SU-DHL-6 (cell line): ENCODE data around the gene PRAMEF33.
"Not testable (repeated sequence)": the region's sequence is repeated elsewhere in the genome, so short reads cannot be mapped to it uniquely, and the experiment has no call there.

Source experiments
- H2AFZ ChIP-seq: fragments of 200-600 bp; sonication (generic); 2 replicates; pipeline ENCODE4 v1.6.1; 2014; ENCODE audit warnings: low read depth, mild to moderate bottlenecking, moderate library complexity, mixed read lengths, antibody characterized with exemption, low read length; ENCODE audit not compliant: severe bottlenecking
- H3F3A ChIP-seq: fragments of 200-600 bp; shearing (Covaris generic); 2 replicates; pipeline ENCODE4 v1.6.0; 2016; ENCODE audit warnings: antibody characterized with exemption, mild to moderate bottlenecking; ENCODE audit not compliant: insufficient read depth
- H3K27ac ChIP-seq: fragments of 200-600 bp; sonication (generic); 2 replicates; pipeline ENCODE4 v1.5.1; 2016; ENCODE audit warnings: low read depth, mild to moderate bottlenecking, low read length, moderate library complexity, mixed read lengths
- H3K27me3 ChIP-seq: fragments of 200-600 bp; sonication (generic), shearing (Covaris generic); 2 replicates; pipeline ENCODE4 v1.6.0; 2014; ENCODE audit warnings: mild to moderate bottlenecking, low read length
- H3K36me3 ChIP-seq: fragments of 200-600 bp; sonication (generic); 2 replicates; pipeline ENCODE4 v1.6.1; 2014; ENCODE audit warnings: mild to moderate bottlenecking, low read length, mixed read lengths
- H3K4me2 ChIP-seq: fragments of 300-600, 200-600 bp; shearing (Covaris generic), sonication (generic); 2 replicates; pipeline ENCODE4 v1.6.0; 2014; ENCODE audit warnings: low read length, low read depth, mild to moderate bottlenecking; ENCODE audit not compliant: poor library complexity, severe bottlenecking
- H3K4me3 ChIP-seq: fragments of 200-600 bp; sonication (generic); 2 replicates; pipeline ENCODE4 v1.5.1; 2014; ENCODE audit warnings: antibody characterized with exemption, low read length, mild to moderate bottlenecking, mixed read lengths; ENCODE audit not compliant: insufficient read depth, poor library complexity, severe bottlenecking
- H3K79me2 ChIP-seq: fragments of 200-600 bp; sonication (generic); 2 replicates; pipeline ENCODE4 v1.6.1; 2014; ENCODE audit warnings: mild to moderate bottlenecking, low read length, moderate library complexity; ENCODE audit not compliant: insufficient read depth
- H3K9ac ChIP-seq: fragments of 200-600 bp; sonication (generic); 2 replicates; pipeline ENCODE4 v1.7.0; 2014; ENCODE audit warnings: mild to moderate bottlenecking, low read length
- H3K9me2 ChIP-seq: fragments of 200-600 bp; sonication (generic); replicated peaks from 2 replicates; pipeline ENCODE4 v1.6.1; 2014; ENCODE audit warnings: low read length; ENCODE audit not compliant: insufficient read depth
- H3K9me3 ChIP-seq: fragments of 200-600 bp; sonication (generic); 2 replicates; pipeline ENCODE4 v1.6.1; 2014; ENCODE audit warnings: low read length, mixed read lengths; ENCODE audit not compliant: insufficient read depth
- H4K20me1 ChIP-seq: fragments of 200-600 bp; sonication (generic); 2 replicates; pipeline ENCODE4 v1.6.1; 2014; ENCODE audit warnings: low read depth, mild to moderate bottlenecking, antibody characterized with exemption, low read length, moderate library complexity, mixed read lengths

PRAMEF33 gene

GRCh38 chr1:13303239-13303638 is at the start of gene PRAMEF33:
TSS of gene PRAMEF33 (plus strand) at chr1:13303539. CDS start at chr1:13305955, 2,416 bp downstream.
- not testable (repeated sequence) for H3K4me3 ChIP-seq, H4K20me1 ChIP-seq, H3K4me2 ChIP-seq, H2AFZ ChIP-seq, H3K79me2 ChIP-seq, H3K9me3 ChIP-seq, H3K9ac ChIP-seq, H3F3A ChIP-seq, H3K9me2 ChIP-seq, H3K27ac ChIP-seq, H3K36me3 ChIP-seq, H3K27me3 ChIP-seq

- not testable (repeated sequence) for H3K9me3 ChIP-seq, H3K79me2 ChIP-seq, H3K4me3 ChIP-seq, H3K27me3 ChIP-seq, H3K9me2 ChIP-seq, H3K27ac ChIP-seq, H3K36me3 ChIP-seq, H2AFZ ChIP-seq, H3K4me2 ChIP-seq, H4K20me1 ChIP-seq, H3F3A ChIP-seq, H3K9ac ChIP-seq
These were observed 49.4 kb upstream of the PRAMEF33 start, which contains the start of gene PRAMEF5 for GRCh38 chr1:13253898-13254297. TSS of gene PRAMEF5 (plus strand) at chr1:13254198. CDS start at chr1:13259269, 5,071 bp downstream.

DNA sequence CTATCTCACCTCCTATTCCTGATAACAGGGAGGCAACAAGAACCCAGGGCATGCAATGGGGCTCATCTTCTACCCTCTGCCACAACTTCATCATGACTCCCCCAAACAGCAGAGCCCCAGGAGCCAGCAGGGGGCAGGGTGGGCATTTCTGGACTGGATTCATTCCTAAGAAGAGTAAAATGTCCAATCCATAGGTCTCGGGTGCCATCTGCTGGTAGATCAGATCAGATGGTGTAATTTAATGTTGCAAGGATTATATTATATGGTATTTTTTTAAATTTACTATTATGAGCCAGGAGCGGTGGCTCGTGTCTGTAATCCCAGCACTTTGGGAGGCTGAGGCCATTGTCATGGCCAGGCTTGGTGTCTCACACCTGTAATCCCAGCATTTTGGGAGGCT is 38.2 kb upstream of the PRAMEF33 start:
- H3K4me2 ChIP-seq, H4K20me1 ChIP-seq, H3K9me3 ChIP-seq, H3F3A ChIP-seq, H3K36me3 ChIP-seq, H3K27me3 ChIP-seq, H3K9me2 ChIP-seq, H3K4me3 ChIP-seq, H3K27ac ChIP-seq, H3K9ac ChIP-seq, H2AFZ ChIP-seq, H3K79me2 ChIP-seq: not testable (repeated sequence)

DNA sequence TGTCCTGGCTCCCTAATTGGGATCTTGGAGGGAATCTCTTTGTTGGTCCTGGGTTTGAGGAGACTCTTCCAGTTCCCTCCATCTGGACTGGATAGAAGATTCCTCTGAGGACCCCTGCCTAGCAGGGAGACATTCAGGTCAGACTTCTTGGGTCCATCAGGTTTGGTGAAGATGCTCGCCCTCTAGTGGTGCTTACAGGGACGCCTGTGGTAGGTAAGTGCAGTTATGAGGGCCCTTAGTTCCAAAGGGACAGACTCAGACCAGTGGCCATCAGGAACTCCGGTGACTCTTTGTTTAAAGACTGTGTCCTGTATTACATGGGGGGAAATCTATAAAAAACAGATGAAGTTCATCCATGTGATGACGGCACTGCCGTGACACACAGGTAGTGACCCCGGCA is 26.3 kb upstream of the PRAMEF33 start:
- not testable (repeated sequence) for H3K4me2 ChIP-seq, H3F3A ChIP-seq, H2AFZ ChIP-seq, H3K9me2 ChIP-seq, H3K27me3 ChIP-seq, H3K9me3 ChIP-seq, H3K4me3 ChIP-seq, H4K20me1 ChIP-seq, H3K36me3 ChIP-seq, H3K27ac ChIP-seq, H3K79me2 ChIP-seq, H3K9ac ChIP-seq

GRCh38 chr1:13279617-13280016 is 23.7 kb upstream of the PRAMEF33 start:
- not testable (repeated sequence) for H3K79me2 ChIP-seq, H3K27ac ChIP-seq, H3K4me2 ChIP-seq, H3K36me3 ChIP-seq, H3F3A ChIP-seq, H2AFZ ChIP-seq, H3K4me3 ChIP-seq, H3K9me3 ChIP-seq, H3K9ac ChIP-seq, H4K20me1 ChIP-seq, H3K27me3 ChIP-seq, H3K9me2 ChIP-seq

DNA sequence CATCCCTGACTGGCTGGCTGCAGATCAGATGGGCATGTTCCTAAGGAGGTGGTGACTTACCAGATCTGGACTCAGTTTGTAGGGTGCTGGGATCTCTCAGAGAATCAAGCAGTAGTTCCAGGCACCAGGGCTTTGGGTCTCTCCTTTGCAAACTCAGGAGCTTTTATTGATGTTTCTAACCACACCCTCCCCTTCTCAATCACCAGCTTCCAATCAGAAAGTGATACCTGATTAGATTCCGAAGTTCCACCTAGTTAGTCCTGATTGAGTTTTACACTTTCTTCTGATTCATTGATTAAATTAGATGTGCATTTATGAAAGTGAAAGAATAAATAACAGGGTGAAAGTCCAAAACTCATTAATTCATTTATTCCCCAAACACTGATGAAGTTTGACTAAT is 18.3 kb upstream of the PRAMEF33 start, which contains the start of gene PRAMEF8:
Gene PRAMEF8, minus strand, starts transcription at position 101 of the 400 bp plus-strand sequence. CDS start 1,046 bp downstream, outside the sequence.
- H3F3A ChIP-seq, H3K27me3 ChIP-seq, H3K27ac ChIP-seq, H3K4me3 ChIP-seq, H3K36me3 ChIP-seq, H3K9me3 ChIP-seq, H4K20me1 ChIP-seq, H3K79me2 ChIP-seq, H3K4me2 ChIP-seq, H2AFZ ChIP-seq, H3K9ac ChIP-seq, H3K9me2 ChIP-seq: not testable (repeated sequence)

- not testable (repeated sequence) for H3K9ac ChIP-seq, H3K4me3 ChIP-seq, H3K27ac ChIP-seq, H3K9me3 ChIP-seq, H2AFZ ChIP-seq, H4K20me1 ChIP-seq, H3K4me2 ChIP-seq, H3K36me3 ChIP-seq, H3K9me2 ChIP-seq, H3F3A ChIP-seq, H3K27me3 ChIP-seq, H3K79me2 ChIP-seq
These were observed 14.3 kb upstream of the PRAMEF33 start for GRCh38 chr1:13289030-13289429.

DNA sequence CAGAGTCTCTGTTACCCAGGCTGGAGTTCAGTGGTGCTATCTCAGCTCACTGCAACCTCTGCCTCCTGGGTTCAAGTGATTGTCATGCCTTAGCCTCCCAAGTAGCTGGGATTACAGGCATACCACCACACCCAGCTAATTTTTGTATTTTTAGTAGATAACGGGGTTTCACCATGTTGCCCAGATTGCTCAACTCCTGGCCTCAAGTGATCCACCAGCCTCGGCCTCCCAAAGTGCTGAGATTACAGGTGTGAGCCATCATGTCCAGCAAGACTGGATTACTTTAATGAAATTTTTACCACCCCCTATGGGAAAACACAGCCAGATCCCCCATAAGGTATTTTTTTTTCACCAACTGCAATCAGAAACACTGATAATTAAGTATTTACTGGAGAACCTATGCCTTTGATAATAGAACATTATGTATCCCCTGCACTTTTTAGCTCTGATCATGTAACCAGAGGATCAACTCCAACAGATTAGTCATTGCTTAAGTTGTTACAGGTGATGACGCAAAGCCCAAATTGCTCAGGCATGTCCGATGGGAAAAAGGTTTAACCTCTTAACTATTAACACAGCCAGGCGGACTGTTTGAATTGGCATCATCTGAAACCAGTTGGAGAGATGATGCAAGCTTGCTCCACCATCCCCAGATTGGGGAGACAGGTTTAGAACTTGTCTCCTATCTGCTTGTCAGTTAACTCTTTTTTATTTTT is 6.0 kb upstream of the PRAMEF33 start:
- not testable (repeated sequence) for H3K27ac ChIP-seq, H3F3A ChIP-seq, H3K79me2 ChIP-seq, H3K36me3 ChIP-seq, H3K9me2 ChIP-seq, H3K9ac ChIP-seq, H3K27me3 ChIP-seq, H2AFZ ChIP-seq, H3K9me3 ChIP-seq, H3K4me3 ChIP-seq, H4K20me1 ChIP-seq, H3K4me2 ChIP-seq
